IMR-90 (cell line): ENCODE data around the gene ANKMY1. TPM values are rescaled to one million over a fixed set of nuclear protein-coding genes. Genes with fewer than 3 reads are reported as not detected.

Experiments
- ATAC-seq: fragments of 200-7000 bp; cut with Tn5 transposase; 2 replicates; pipeline ENCODE4 v1.9.1; 2020; ENCODE audit warnings: low read depth, mild to moderate bottlenecking, moderate library complexity
- BruUV-seq: library from RNA; stranded (reverse); fragments of 400-500 nt; replicated peaks from 2 replicates; lab custom pipeline; 2021; lab: Mats Ljungman, UMichigan
- CTCF ChIA-PET: fragments of 300-600 bp; formaldehyde crosslinking; extraction: SDS; loops from one replicate; lab custom pipeline; 2021; ENCODE audit warnings: antibody characterized with exemption; lab: Yijun Ruan, JAX
- POLR2A ChIA-PET: fragments of 300-600 bp; sonication (Branson Sonifier 250); formaldehyde crosslinking; loops from one replicate; lab custom pipeline; 2022; ENCODE audit warnings: antibody characterized with exemption; ENCODE audit not compliant: unreplicated experiment; lab: Charles Lee
- DNase-seq: peaks from one replicate; pipeline ENCODE4 v3.0.0; 2013
- H2AFZ ChIP-seq: replicated peaks from 2 replicates; pipeline ENCODE3; 2013; ENCODE audit warnings: low read length, mild to moderate bottlenecking; ENCODE audit not compliant: poor library complexity
- H2AK5ac ChIP-seq: 2 replicates; pipeline ENCODE4 v1.6.1; 2013; ENCODE audit warnings: low read depth, low read length, inconsistent platforms
- H2AK9ac ChIP-seq: replicated peaks from 2 replicates; pipeline ENCODE3; 2013; ENCODE audit warnings: mild to moderate bottlenecking, low read depth, low read length, moderate library complexity; ENCODE audit not compliant: poor library complexity
- H2BK120ac ChIP-seq: 2 replicates; pipeline ENCODE4 v1.6.1; 2013; ENCODE audit warnings: low read depth, low read length, inconsistent platforms
- H2BK15ac ChIP-seq: 3 replicates; pipeline ENCODE4 v1.6.1; 2013; ENCODE audit warnings: low read depth, low read length, inconsistent platforms
- H2BK20ac ChIP-seq: 2 replicates; pipeline ENCODE4 v1.6.1; 2013; ENCODE audit warnings: low read depth, mild to moderate bottlenecking, inconsistent platforms, low read length, moderate library complexity
- H2BK5ac ChIP-seq: 2 replicates; pipeline ENCODE4 v1.6.1; 2013; ENCODE audit warnings: mild to moderate bottlenecking, low read depth, low read length, inconsistent platforms; ENCODE audit not compliant: poor library complexity, severe bottlenecking
- H3K14ac ChIP-seq: replicated peaks from 2 replicates; pipeline ENCODE4 v1.6.1; 2013; ENCODE audit warnings: low read depth, low read length, inconsistent platforms
- H3K18ac ChIP-seq: 2 replicates; pipeline ENCODE4 v1.6.1; 2013; ENCODE audit warnings: low read depth, low read length, control low read depth
- H3K23ac ChIP-seq: 2 replicates; pipeline ENCODE4 v1.6.1; 2013; ENCODE audit warnings: low read depth, low read length, inconsistent platforms
- H3K27ac ChIP-seq: 2 replicates; pipeline ENCODE4 v1.5.1; 2013; ENCODE audit warnings: mild to moderate bottlenecking, control low read depth, low read length; ENCODE audit not compliant: insufficient read depth
- H3K27me3 ChIP-seq: 2 replicates; pipeline ENCODE4 v1.6.1; 2013; ENCODE audit warnings: low read length; ENCODE audit not compliant: control insufficient read depth, insufficient read depth
- H3K36me3 ChIP-seq: 2 replicates; pipeline ENCODE4 v1.6.1; 2013; ENCODE audit warnings: low read length, mixed read lengths; ENCODE audit not compliant: control insufficient read depth, insufficient read depth
- H3K4ac ChIP-seq: 2 replicates; pipeline ENCODE4 v1.6.1; 2013; ENCODE audit warnings: low read depth, low read length, inconsistent platforms
- H3K4me1 ChIP-seq: 2 replicates; pipeline ENCODE4 v1.6.1; 2013; ENCODE audit warnings: low read length, mixed read lengths; ENCODE audit not compliant: control insufficient read depth, insufficient read depth
- H3K4me2 ChIP-seq: 2 replicates; pipeline ENCODE4 v1.6.1; 2013; ENCODE audit warnings: low read depth, mild to moderate bottlenecking, control low read depth, low read length, moderate library complexity
- H3K4me3 ChIP-seq: 2 replicates; pipeline ENCODE4 v1.5.1; 2013; ENCODE audit warnings: low read depth, mild to moderate bottlenecking, control low read depth, low read length, moderate library complexity; ENCODE audit not compliant: insufficient read depth
- H3K56ac ChIP-seq: 2 replicates; pipeline ENCODE4 v1.6.1; 2013; ENCODE audit warnings: low read length, inconsistent platforms; ENCODE audit not compliant: insufficient read depth; ENCODE audit errors: extremely low read depth
- H3K79me1 ChIP-seq, 2 experiments: 2 replicates each; pipeline ENCODE4 v1.6.1; 2013; ENCODE audit warnings: low read length in 2 of 2, inconsistent platforms in 1 of 2, low read depth in 1 of 2
- H3K9ac ChIP-seq: 2 replicates; pipeline ENCODE4 v1.6.1; 2013; ENCODE audit warnings: low read depth, low read length, control low read depth
- H3K9me1 ChIP-seq: 2 replicates; pipeline ENCODE4 v1.6.1; 2013; ENCODE audit warnings: low read length, inconsistent platforms; ENCODE audit not compliant: insufficient read depth
- H3K9me3 ChIP-seq: 2 replicates; pipeline ENCODE4 v1.6.1; 2013; ENCODE audit warnings: low read length; ENCODE audit not compliant: control insufficient read depth, insufficient read depth
- H4K20me1 ChIP-seq: 2 replicates; pipeline ENCODE4 v1.6.1; 2013; ENCODE audit warnings: low read length, inconsistent platforms; ENCODE audit not compliant: insufficient read depth
- H4K5ac ChIP-seq: 2 replicates; pipeline ENCODE4 v1.6.1; 2013; ENCODE audit warnings: mild to moderate bottlenecking, low read depth, low read length, control low read depth
- H4K8ac ChIP-seq, 2 experiments: 2 replicates each; pipeline ENCODE4 v1.6.1; 2013; ENCODE audit warnings: low read depth in 2 of 2, low read length in 2 of 2, control low read depth in 1 of 2, inconsistent platforms in 1 of 2
- H4K91ac ChIP-seq: 2 replicates; pipeline ENCODE4 v1.6.1; 2013; ENCODE audit warnings: low read depth, low read length, inconsistent platforms; ENCODE audit not compliant: insufficient read depth
- BHLHE40 ChIP-seq: fragments of 150-350 bp; IDR thresholded peaks from 2 replicates; pipeline ENCODE4 v1.6.1; 2016; ENCODE audit warnings: mild to moderate bottlenecking, low read depth, low read length
- ELK1 ChIP-seq: fragments of 150-350 bp; IDR thresholded peaks from 2 replicates; pipeline ENCODE4 v1.6.1; 2016; ENCODE audit warnings: low read depth, mild to moderate bottlenecking, low read length, moderate library complexity, borderline replicate concordance
- FOS ChIP-seq: fragments of 150-350 bp; IDR thresholded peaks from 2 replicates; pipeline ENCODE4 v1.6.1; 2016; ENCODE audit warnings: low read depth, low read length
- MXI1 ChIP-seq: IDR thresholded peaks from 2 replicates; pipeline ENCODE4 v1.6.1; 2012; ENCODE audit warnings: low read depth, mild to moderate bottlenecking, low read length, moderate library complexity, borderline replicate concordance
- RAD21 ChIP-seq: IDR thresholded peaks from 2 replicates; pipeline ENCODE4 v1.6.1; 2012; ENCODE audit warnings: low read length, improper control_type of control experiment
- RCOR1 ChIP-seq: IDR thresholded peaks from 2 replicates; pipeline ENCODE4 v1.6.1; 2012; ENCODE audit warnings: mild to moderate bottlenecking, low read length, improper control_type of control experiment; ENCODE audit not compliant: insufficient replicate concordance
- RFX5 ChIP-seq: IDR thresholded peaks from 2 replicates; pipeline ENCODE4 v1.8.0; 2012; ENCODE audit warnings: low read depth, mild to moderate bottlenecking, low read length, moderate library complexity
- WGBS, 2 experiments: methylation state at CpG; one replicate each; pipeline versions ENCODE4 v1.1.5 to v1.1.7; 2013; ENCODE audit warnings: missing lambda C conversion rate in 2 of 2; ENCODE audit not compliant: insufficient read length in 1 of 2; ENCODE audit errors: extremely low coverage in 2 of 2; 5-methylcytosine and 5-hydroxymethylcytosine counted together
- dilution Hi-C: fragments of 300-500 bp; cut with HindIII; formaldehyde crosslinking; loops from one replicate; pipeline ENCODE4 v1.14.3; 2018; ENCODE audit warnings: low sequenced_read_pairs; ENCODE audit not compliant: unreplicated experiment
- in situ Hi-C: fragments of 300-500 bp; cut with MboI; formaldehyde crosslinking; loops from 3 replicates; pipeline ENCODE4 v1.14.3; 2019; ENCODE audit warnings: low sequenced_read_pairs, inconsistent platforms, mixed read lengths
- intact Hi-C: fragments of 100-400 bp; cut with micrococcal nuclease; formaldehyde crosslinking; loops from 2 replicates; pipeline ENCODE4 v1.10.0; 2022
- polyA plus RNA-seq, 3 experiments: library from polyadenylated mRNA; depleted of rRNA; stranded (reverse); fragments of >200 nt; gene quantifications; 2 replicates each; pipeline ENCODE4 v1.2.3, GENCODE V29; 2012; ENCODE audit warnings: low replicate concordance in 1 of 3
- total RNA-seq: library from RNA; depleted of rRNA; stranded (reverse); fragments of >200 nt; gene quantifications from 2 replicates; pipeline ENCODE4 v1.2.3, GENCODE V29; 2012
- TF ChIP-seq, protein P1 (sequence below): fragments of 150-350 bp; IDR thresholded peaks from 2 replicates; pipeline ENCODE4 v1.6.1; 2017; ENCODE audit warnings: mild to moderate bottlenecking, antibody characterized with exemption, low read length, low read depth
- TF ChIP-seq, protein P2 (sequence below): conservative IDR thresholded peaks from 2 replicates; pipeline ENCODE4 v1.5.1; 2012; ENCODE audit warnings: mild to moderate bottlenecking, low read depth, low read length, improper control_type of control experiment

ANKMY1 gene
- total and polyA plus RNA-seq, 2 of the 4 experiments (the other 2 are of a cell fraction), result 2.9 to 5.5 TPM

DNA sequence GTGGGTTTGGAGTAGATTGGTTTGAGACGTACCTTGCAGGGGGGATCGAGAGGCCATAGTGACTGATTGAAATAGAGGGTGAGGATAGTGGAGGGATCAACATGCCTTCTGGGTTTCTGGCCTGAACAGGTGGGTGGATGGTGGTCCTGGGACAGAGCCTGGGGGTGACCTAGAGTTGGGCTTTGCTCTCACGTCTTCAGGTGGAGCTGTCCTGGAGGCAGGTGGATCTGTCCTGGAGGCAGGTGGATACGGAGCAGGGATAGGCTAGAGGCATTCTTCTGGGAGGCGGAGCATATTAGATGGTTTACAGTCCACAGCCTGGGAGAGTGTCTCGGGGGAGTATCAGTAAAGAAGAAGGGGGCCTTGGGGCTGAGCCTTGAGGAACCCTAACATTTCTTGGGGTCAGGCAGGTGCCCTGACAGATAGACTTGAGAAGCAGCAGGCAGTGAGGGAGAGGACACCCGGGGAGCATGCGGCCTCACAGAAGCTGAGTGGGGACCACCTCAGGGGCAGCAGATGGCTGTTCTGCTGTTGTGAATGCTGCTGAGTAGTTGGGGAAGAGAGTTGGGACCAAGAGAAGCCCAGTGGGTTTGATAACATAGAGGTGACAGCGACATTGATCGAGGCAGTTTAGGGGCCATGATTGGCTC, 30.3 kb upstream of the ANKMY1 start:
- H3K14ac ChIP-seq, result no peak overlapping the region
- peaks cover 15% of the 10 kb centered on the region for H3K4me1 ChIP-seq
- H3K4me2 ChIP-seq, result peak overlapping the region; percentile 92; the same call in 1 of the 2 replicates
- no peak overlapping the region; the same call in 1 of the 2 replicates for H3K4ac ChIP-seq
- H3K23ac ChIP-seq, result 0 out of 2 replicates have a peak overlapping the region, but pooled peaks have one; percentile 39
- H3K4me3 ChIP-seq, result no peak overlapping the region
- H3K36me3 ChIP-seq, result peaks cover 20% of the 10 kb centered on the region
- H3K9me1 ChIP-seq, result peaks cover 19% of the 10 kb centered on the region; the same call in 1 of the 2 replicates
- BruUV-seq, result no TSS peak
- no peak overlapping the region for H2BK20ac ChIP-seq
- H3K18ac ChIP-seq, result no peak overlapping the region
- H2AK9ac ChIP-seq, result peak overlapping the region; percentile 59
- H4K20me1 ChIP-seq, result peaks cover 13% of the 10 kb centered on the region
- no peak overlapping the region for H3K56ac ChIP-seq
- WGBS, 2 experiments, result 85% methylated on average over 7 of the region's 10 CpGs; no CpG with 5 or more reads in 1 of the 2 experiments
- H2AK5ac ChIP-seq, result no peak overlapping the region
- no peak overlapping the region for H3K27ac ChIP-seq
- ChIA-PET POLR2A (no interaction called here), CTCF (no interaction called here)
- peaks cover 25 to 64% of the 10 kb centered on the region in 2 experiments for H3K79me1 ChIP-seq
- in situ Hi-C loops, result no loop called here
- no peak overlapping the region for H4K91ac ChIP-seq
- dilution Hi-C loops, result no loop called here
- ATAC-seq, result no peak
- H3K9ac ChIP-seq, result no peak overlapping the region; the same call in 1 of the 2 replicates
- H2BK120ac ChIP-seq, result no peak overlapping the region
- no peak overlapping the region for H2AFZ ChIP-seq
- H4K8ac ChIP-seq, result no peak overlapping the region
- no peak overlapping the region for H4K5ac ChIP-seq
- DNase-seq, result no peak
- H2BK15ac ChIP-seq, result no peak overlapping the region
- no peaks in the 10 kb centered on the region for H3K9me3 ChIP-seq
- TF ChIP-seq RAD21 (no peak), FOS (no peak), ELK1 (no peak), RCOR1 (no peak), MXI1 (no peak), BHLHE40 (no peak), RFX5 (no peak)
- TF ChIP-seq, protein P1, sequence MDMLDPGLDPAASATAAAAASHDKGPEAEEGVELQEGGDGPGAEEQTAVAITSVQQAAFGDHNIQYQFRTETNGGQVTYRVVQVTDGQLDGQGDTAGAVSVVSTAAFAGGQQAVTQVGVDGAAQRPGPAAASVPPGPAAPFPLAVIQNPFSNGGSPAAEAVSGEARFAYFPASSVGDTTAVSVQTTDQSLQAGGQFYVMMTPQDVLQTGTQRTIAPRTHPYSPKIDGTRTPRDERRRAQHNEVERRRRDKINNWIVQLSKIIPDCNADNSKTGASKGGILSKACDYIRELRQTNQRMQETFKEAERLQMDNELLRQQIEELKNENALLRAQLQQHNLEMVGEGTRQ, result no peak
- TF ChIP-seq, protein P2, sequence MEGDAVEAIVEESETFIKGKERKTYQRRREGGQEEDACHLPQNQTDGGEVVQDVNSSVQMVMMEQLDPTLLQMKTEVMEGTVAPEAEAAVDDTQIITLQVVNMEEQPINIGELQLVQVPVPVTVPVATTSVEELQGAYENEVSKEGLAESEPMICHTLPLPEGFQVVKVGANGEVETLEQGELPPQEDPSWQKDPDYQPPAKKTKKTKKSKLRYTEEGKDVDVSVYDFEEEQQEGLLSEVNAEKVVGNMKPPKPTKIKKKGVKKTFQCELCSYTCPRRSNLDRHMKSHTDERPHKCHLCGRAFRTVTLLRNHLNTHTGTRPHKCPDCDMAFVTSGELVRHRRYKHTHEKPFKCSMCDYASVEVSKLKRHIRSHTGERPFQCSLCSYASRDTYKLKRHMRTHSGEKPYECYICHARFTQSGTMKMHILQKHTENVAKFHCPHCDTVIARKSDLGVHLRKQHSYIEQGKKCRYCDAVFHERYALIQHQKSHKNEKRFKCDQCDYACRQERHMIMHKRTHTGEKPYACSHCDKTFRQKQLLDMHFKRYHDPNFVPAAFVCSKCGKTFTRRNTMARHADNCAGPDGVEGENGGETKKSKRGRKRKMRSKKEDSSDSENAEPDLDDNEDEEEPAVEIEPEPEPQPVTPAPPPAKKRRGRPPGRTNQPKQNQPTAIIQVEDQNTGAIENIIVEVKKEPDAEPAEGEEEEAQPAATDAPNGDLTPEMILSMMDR, result no peak
- H2BK5ac ChIP-seq, result no peak overlapping the region
- H3K27me3 ChIP-seq, result no peaks in the 10 kb centered on the region
- intact Hi-C loops, result no loop called here
